Astrocyte (in vitro differentiated cells and primary cell): ENCODE measurements around the gene SPAG5. TPM values are rescaled to one million over a fixed set of nuclear protein-coding genes. Genes with fewer than 3 reads are reported as not detected.

Experiments used
- DNase-seq: peaks from one replicate; pipeline ENCODE4 v3.0.0-alpha.2; 2010; ENCODE audit warnings: low read depth
- FAIRE-seq: peaks from 2 replicates; lab custom pipeline; 2011; peaks lifted over from hg19 to GRCh38; lab: Jason Lieb, UNC
- H2AFZ ChIP-seq: 2 replicates; pipeline ENCODE4 v1.6.0; 2012; ENCODE audit warnings: low read depth, low read length, inconsistent platforms
- H3K27ac ChIP-seq: 2 replicates; pipeline ENCODE4 v1.5.1; 2011; ENCODE audit warnings: low read depth, low read length, inconsistent platforms
- H3K27me3 ChIP-seq: 2 replicates; pipeline ENCODE4 v1.6.0; 2011; ENCODE audit warnings: low read length, inconsistent platforms; ENCODE audit not compliant: insufficient read depth
- H3K36me3 ChIP-seq: 2 replicates; pipeline ENCODE4 v1.5.1; 2011; ENCODE audit warnings: low read length, inconsistent platforms; ENCODE audit not compliant: insufficient read depth
- H3K4me1 ChIP-seq: 2 replicates; pipeline ENCODE4 v1.5.1; 2011; ENCODE audit warnings: low read length, inconsistent platforms; ENCODE audit not compliant: insufficient read depth
- H3K4me2 ChIP-seq: 2 replicates; pipeline ENCODE4 v1.6.0; 2012; ENCODE audit warnings: low read length, inconsistent platforms
- H3K4me3 ChIP-seq: 2 replicates; pipeline ENCODE4 v1.5.1; 2011; ENCODE audit warnings: low read depth, mild to moderate bottlenecking, low read length, inconsistent platforms; ENCODE audit not compliant: insufficient read depth
- H3K79me2 ChIP-seq: 2 replicates; pipeline ENCODE4 v1.6.0; 2012; ENCODE audit warnings: mild to moderate bottlenecking, low read length, inconsistent platforms; ENCODE audit not compliant: insufficient read depth
- H3K9ac ChIP-seq: 2 replicates; pipeline ENCODE4 v1.6.0; 2012; ENCODE audit warnings: mild to moderate bottlenecking, low read length, inconsistent platforms
- H3K9me3 ChIP-seq: 2 replicates; pipeline ENCODE4 v1.5.1; 2012; ENCODE audit warnings: low read depth, mild to moderate bottlenecking, low read length, inconsistent platforms; ENCODE audit not compliant: insufficient read depth
- H4K20me1 ChIP-seq: 2 replicates; pipeline ENCODE4 v1.6.0; 2012; ENCODE audit warnings: low read length, inconsistent platforms; ENCODE audit not compliant: insufficient read depth
- H3K27ac Mint-ChIP-seq: one replicate; pipeline ENCODE4 v1.8.0; 2021; ENCODE audit warnings: mild to moderate bottlenecking, mixed read lengths; ENCODE audit not compliant: unreplicated experiment
- H3K27me3 Mint-ChIP-seq: one replicate; pipeline ENCODE4 v1.8.0; 2021; ENCODE audit warnings: low read depth, mixed read lengths; ENCODE audit not compliant: unreplicated experiment
- H3K36me3 Mint-ChIP-seq: one replicate; pipeline ENCODE4 v1.8.0; 2021; ENCODE audit warnings: low read depth, mixed read lengths; ENCODE audit not compliant: unreplicated experiment
- H3K4me1 Mint-ChIP-seq: one replicate; pipeline ENCODE4 v1.8.0; 2021; ENCODE audit warnings: low read depth, mixed read lengths; ENCODE audit not compliant: unreplicated experiment
- H3K4me3 Mint-ChIP-seq: one replicate; pipeline ENCODE4 v1.8.0; 2021; ENCODE audit warnings: mild to moderate bottlenecking, moderate library complexity, mixed read lengths; ENCODE audit not compliant: unreplicated experiment
- H3K9me3 Mint-ChIP-seq: one replicate; pipeline ENCODE4 v1.8.0; 2021; ENCODE audit warnings: mild to moderate bottlenecking, mixed read lengths; ENCODE audit not compliant: unreplicated experiment
- CTCF ChIP-seq: IDR thresholded peaks from 2 replicates; pipeline ENCODE4 v1.5.1; 2011; ENCODE audit warnings: low read depth, mild to moderate bottlenecking, inconsistent platforms, low read length, moderate library complexity; ENCODE audit not compliant: insufficient read depth
- EZH2 ChIP-seq: IDR thresholded peaks from 2 replicates; pipeline ENCODE4 v1.6.1; 2012; ENCODE audit warnings: mild to moderate bottlenecking, low read length, inconsistent platforms; ENCODE audit not compliant: insufficient read depth
- total RNA-seq: library from RNA; stranded (reverse); gene quantifications from 2 replicates; pipeline ENCODE4 v1.2.1, GENCODE V29; 2021

The SPAG5 gene
- total RNA-seq, 1 donor from 2014 or later, result 8.7 TPM

- DNase-seq (no peak), FAIRE-seq (no peak)
- Mint-ChIP-seq H3K9me3 (no peaks in the 10 kb centered on the region), H3K36me3 (peaks cover 7% of the 10 kb centered on the region), H3K27ac (peak overlapping the region; percentile 75), H3K4me3 (peak overlapping the region; percentile 77), H3K27me3 (no peaks in the 10 kb centered on the region), H3K4me1 (peaks cover 12% of the 10 kb centered on the region)
- Histone ChIP-seq H2AFZ (peak overlapping the region; percentile 83), H3K27ac (peak overlapping the region; percentile 78), H3K4me2 (peak overlapping the region; percentile 98), H3K4me3 (peak overlapping the region; percentile 77), H4K20me1 (peaks cover 29% of the 10 kb centered on the region), H3K4me1 (peaks cover 12% of the 10 kb centered on the region), H3K36me3 (peaks cover 34% of the 10 kb centered on the region), H3K9me3 (no peaks in the 10 kb centered on the region), H3K79me2 (peaks cover 32% of the 10 kb centered on the region), H3K9ac (peak overlapping the region; percentile 82), H3K27me3 (no peaks in the 10 kb centered on the region)
- TF ChIP-seq CTCF, result no peak
- no peak for TF ChIP-seq EZH2
Observed at GRCh38 chr17:28645576-28645939, 46.7 kb upstream of the SPAG5 start.

DNA sequence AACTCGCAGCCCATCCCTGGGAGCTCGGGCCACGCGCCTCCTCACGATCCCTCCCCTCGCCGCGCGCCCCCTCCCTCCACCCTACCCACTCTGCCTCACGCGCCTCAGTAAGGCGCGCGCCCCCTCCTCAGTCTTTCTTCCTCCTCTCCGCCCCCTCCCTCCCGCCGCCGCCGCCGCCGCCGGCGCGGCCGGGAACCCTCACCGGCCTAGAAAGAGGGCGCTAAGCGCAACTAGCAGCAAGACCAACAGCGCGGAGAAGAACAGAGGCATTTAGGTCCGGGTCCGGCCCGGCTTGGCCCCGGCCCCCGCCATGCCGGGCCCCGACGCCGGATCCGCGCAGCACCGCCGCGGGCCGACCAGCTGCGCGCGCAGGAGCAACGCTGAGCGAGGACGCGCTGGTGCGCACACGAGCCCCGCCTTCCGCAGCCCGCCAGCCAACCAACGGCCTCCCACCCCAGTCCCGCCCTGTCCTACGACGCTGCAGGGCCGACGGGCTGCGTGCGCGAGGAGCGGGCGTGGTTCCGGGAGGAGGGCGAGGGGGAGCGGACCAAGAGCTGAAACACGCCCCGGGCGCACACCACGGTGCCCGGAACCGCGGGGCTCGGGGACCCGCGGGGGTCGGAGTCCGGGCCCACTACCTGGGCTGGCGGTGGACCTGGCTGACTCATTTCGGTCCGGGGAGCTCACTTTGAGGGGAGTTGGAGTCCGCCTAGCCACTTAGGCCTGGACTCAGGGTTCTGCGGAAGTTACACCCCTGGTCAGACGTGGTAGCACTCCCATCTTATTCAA, 46.2 kb upstream of the SPAG5 start, which contains the start of gene BLTP2:
Gene BLTP2, minus strand, starts transcription at position 372 of the 789 bp plus-strand sequence. Its CDS starts 102 bp downstream, at position 270.
- Histone ChIP-seq H4K20me1 (peaks cover 29% of the 10 kb centered on the region), H3K79me2 (peaks cover 35% of the 10 kb centered on the region), H3K4me1 (peaks cover 12% of the 10 kb centered on the region), H3K9ac (peak within 1 kb of the TSS; percentile 82), H3K27me3 (no peaks in the 10 kb centered on the region), H3K4me3 (peak within 1 kb of the TSS; percentile 77), H3K36me3 (peaks cover 37% of the 10 kb centered on the region), H3K9me3 (no peaks in the 10 kb centered on the region), H2AFZ (peak within 1 kb of the TSS; percentile 83), H3K4me2 (peak within 1 kb of the TSS; percentile 98), H3K27ac (peak within 1 kb of the TSS; percentile 78)
- TF ChIP-seq CTCF (no peak), EZH2 (no peak)
- FAIRE-seq, result no peak
- H3K4me3 Mint-ChIP-seq, result peak within 1 kb of the TSS; percentile 93
- H3K36me3 Mint-ChIP-seq, result peaks cover 10% of the 10 kb centered on the region
- H3K27me3 Mint-ChIP-seq, result no peaks in the 10 kb centered on the region
- no peaks in the 10 kb centered on the region for H3K9me3 Mint-ChIP-seq
- H3K27ac Mint-ChIP-seq, result peak within 1 kb of the TSS; percentile 84
- peaks cover 12% of the 10 kb centered on the region for H3K4me1 Mint-ChIP-seq
- peak; percentile 85 for DNase-seq
